ENCODE data around the gene SOCS7.

SOCS7 gene

DNA sequence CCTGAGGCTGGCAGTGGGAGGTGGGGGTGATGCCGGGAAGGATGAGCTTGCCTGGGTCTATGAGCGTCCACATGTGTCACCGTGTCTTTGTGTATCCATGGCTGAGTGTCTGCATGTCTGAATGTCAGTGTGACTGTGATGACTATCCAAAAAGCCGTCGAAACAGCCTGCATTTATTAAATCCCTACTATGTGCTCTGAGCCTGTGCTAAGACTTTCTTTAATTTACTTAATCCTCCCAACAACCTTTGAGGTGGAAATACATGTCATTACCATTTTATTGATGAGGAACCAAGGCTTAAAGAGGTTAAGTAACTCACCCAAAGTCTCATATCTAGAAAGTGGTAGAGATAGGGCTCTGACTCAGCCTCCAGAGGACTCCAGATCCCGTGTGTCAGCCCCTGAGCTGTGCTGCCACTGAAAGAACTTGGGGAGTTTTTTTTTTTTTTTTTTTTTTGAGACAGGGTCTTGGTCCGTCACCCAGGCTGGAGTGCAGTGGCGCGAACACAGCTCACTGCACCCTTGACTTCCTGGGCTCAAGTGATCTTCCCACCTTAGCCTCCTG lies 96.6 kb downstream of the SOCS7 start:
- Histone ChIP-seq H3K4me1 (ENCODE audit: insufficient read depth, low read length) (peaks cover 21% of the 10 kb centered on the region), H3K36me3 (ENCODE audit: insufficient read depth, low read length) (no peaks in the 10 kb centered on the region), H3K27me3 (ENCODE audit: insufficient read depth, low read length) (no peaks in the 10 kb centered on the region), H3K9me3 (ENCODE audit: low read length) (no peaks in the 10 kb centered on the region), H2AFZ (ENCODE audit: low read depth, low read length) (no peak overlapping the region), H3K4me3 (ENCODE audit: low read length) (no peak overlapping the region)

DNA sequence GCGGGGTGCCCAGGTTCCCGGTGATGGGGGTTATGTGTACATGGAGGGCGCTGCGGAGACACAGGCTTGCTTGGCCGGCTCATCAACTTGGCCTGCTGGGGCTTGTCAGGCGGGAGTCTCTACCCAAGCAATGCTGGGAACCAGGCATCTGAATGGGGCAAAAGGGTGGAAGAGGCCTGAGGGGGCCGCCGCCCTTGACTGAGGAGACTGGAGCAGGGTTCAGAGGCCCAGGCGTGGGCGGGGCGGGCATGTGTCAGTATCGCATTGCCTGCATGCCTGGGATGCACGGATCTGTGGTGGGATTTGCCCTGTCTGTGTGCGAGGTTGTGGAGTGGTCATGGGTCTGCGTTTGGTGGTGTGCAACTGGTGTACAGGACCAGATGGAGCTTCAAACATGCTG lies 97.7 kb downstream of the SOCS7 start:
- H3K4me1 ChIP-seq (ENCODE audit: insufficient read depth, low read length): peaks cover 17% of the 10 kb centered on the region
- no peak overlapping the region for H3K4me3 ChIP-seq (ENCODE audit: low read length)
- no peaks in the 10 kb centered on the region for H3K27me3 ChIP-seq (ENCODE audit: insufficient read depth, low read length)
- H2AFZ ChIP-seq (ENCODE audit: low read depth, low read length): no peak overlapping the region
- no peaks in the 10 kb centered on the region for H3K9me3 ChIP-seq (ENCODE audit: low read length)
- no peaks in the 10 kb centered on the region for H3K36me3 ChIP-seq (ENCODE audit: insufficient read depth, low read length)

DNA sequence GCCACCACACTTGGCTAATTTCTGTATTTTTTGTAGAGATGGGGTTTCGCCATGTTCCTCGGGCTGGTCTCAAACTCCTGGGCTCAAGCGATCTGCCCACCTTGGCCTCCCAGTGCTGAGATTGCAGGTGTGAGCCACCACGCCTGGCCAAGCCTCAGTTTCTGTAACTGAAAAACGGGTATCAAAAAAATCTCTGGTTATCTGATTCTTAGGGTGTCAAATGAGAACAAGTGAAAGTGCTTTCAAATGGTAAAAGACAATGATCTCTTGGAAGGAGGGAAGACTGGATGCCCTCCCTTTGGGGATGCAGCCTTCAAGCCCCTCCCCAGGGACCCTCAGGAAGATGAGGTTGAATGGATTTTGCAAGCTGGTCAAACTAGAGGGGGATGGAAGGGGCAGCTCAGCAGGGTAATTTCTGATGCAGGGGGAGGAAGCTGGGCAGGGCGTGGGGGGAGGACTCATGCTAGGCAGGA lies 98.9 kb downstream of the SOCS7 start:
- Histone ChIP-seq H3K27me3 (ENCODE audit: insufficient read depth, low read length) (no peaks in the 10 kb centered on the region), H3K4me1 (ENCODE audit: insufficient read depth, low read length) (peaks cover 29% of the 10 kb centered on the region), H2AFZ (ENCODE audit: low read depth, low read length) (no peak overlapping the region), H3K9me3 (ENCODE audit: low read length) (no peaks in the 10 kb centered on the region), H3K4me3 (ENCODE audit: low read length) (no peak overlapping the region), H3K36me3 (ENCODE audit: insufficient read depth, low read length) (no peaks in the 10 kb centered on the region)

DNA sequence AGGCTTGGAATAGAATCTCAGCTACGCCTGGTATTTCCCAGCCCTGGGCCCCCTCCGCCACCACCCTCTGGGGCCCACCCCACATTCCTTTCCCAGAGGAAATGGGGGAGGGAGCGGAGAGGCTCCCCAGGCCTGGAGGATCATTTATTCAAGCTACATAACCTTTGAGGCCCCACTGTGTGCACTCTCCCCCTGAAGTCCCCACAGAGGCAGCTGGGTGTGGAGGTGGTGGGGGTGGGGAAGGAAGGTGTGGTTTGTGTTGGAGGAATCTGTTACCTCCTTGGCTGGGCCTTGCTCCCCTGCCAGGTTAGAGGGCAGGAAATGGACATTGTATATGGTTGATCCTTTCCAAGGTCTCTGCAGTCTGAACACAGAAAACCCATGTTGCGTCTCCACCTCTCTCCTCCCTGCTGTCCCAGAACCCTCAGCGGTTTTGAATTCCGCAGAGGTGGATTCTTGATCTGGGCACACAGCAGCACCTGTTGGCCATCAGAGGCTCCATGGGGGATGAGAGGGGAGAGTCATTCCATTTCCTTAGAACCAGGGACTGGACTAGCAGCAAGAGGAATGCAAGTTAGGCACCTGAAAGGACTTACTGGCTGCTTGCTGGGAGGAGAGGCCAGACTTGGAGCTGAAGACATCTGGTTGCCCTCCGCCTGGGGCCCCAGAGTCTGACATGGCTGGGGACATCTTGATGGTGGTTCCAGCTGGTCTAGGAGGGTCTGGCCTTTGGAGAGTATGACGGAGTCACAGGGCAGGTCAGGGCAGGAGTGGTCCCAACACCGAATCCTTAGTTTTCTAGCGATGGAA lies 99.6 kb downstream of the SOCS7 start:
- no peak overlapping the region for H3K4me3 ChIP-seq (ENCODE audit: low read length)
- no peaks in the 10 kb centered on the region for H3K9me3 ChIP-seq (ENCODE audit: low read length)
- no peaks in the 10 kb centered on the region for H3K27me3 ChIP-seq (ENCODE audit: insufficient read depth, low read length)
- H3K36me3 ChIP-seq (ENCODE audit: insufficient read depth, low read length): no peaks in the 10 kb centered on the region
- no peak overlapping the region for H2AFZ ChIP-seq (ENCODE audit: low read depth, low read length)
- H3K4me1 ChIP-seq (ENCODE audit: insufficient read depth, low read length): peaks cover 35% of the 10 kb centered on the region

DNA sequence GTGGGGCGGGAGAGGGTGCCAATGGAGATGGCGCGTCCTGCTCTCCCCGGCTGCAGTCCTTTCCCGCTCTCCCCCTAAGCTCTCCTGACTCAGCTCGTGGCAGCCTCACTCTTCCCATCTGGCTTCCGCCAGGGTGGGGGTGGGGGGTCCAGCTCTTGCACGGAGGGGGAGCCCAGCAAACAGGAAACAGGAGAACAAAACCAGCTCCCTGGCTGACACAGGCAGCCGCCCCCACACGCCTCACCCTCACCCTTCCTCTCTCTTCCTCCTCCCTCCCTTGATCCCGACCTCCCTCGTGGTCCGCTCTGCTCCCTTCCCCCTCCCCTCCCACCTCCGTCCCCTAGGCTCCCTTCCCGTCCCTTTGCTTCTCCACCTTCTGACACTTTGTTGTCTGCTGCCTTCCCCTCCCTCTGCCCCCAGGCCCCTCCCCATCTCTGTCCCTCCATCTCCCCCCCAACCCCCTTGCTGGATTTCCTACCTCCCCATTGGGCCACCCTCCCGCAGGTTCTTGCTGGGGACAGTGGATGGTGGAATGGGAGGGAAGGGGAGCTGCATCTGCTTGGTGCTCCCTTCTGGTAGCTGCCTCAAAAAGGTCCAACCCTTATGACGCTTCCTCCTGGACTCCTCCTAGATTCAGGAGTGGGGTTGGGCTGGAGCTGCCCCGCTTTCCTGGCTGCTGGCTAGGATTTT lies 100.3 kb downstream of the SOCS7 start:
- Histone ChIP-seq H2AFZ (ENCODE audit: low read depth, low read length) (no peak overlapping the region), H3K36me3 (ENCODE audit: insufficient read depth, low read length) (no peaks in the 10 kb centered on the region), H3K27me3 (ENCODE audit: insufficient read depth, low read length) (no peaks in the 10 kb centered on the region), H3K4me1 (ENCODE audit: insufficient read depth, low read length) (peaks cover 38% of the 10 kb centered on the region), H3K4me3 (ENCODE audit: low read length) (no peak overlapping the region), H3K9me3 (ENCODE audit: low read length) (no peaks in the 10 kb centered on the region)

DNA sequence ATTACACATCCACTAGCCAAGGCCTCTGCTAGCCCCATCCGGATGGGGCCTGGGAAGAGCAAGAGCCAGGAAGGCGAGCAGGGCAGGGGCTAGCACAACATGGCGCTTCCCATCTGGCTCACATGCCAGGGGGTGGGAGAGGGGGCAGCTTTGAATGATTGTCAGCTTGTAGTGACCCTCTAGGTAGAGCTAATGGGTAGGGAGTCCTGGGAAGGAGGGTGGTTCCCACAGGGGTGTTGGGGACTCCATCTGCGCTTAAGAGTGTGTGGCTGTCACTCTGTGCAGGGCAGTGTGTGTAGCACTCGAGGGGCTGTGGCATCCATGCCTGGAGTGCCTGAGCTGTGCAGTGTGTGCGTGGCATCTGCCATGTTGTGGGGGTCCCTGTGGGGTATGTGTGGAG lies 101.1 kb downstream of the SOCS7 start:
- Histone ChIP-seq H3K4me3 (ENCODE audit: low read length) (no peak overlapping the region), H3K36me3 (ENCODE audit: insufficient read depth, low read length) (no peaks in the 10 kb centered on the region), H3K27me3 (ENCODE audit: insufficient read depth, low read length) (no peaks in the 10 kb centered on the region), H3K9me3 (ENCODE audit: low read length) (no peaks in the 10 kb centered on the region), H2AFZ (ENCODE audit: low read depth, low read length) (no peak overlapping the region), H3K4me1 (ENCODE audit: insufficient read depth, low read length) (peaks cover 38% of the 10 kb centered on the region)

- H3K36me3 ChIP-seq (ENCODE audit: insufficient read depth, low read length): no peaks in the 10 kb centered on the region
- no peak overlapping the region for H2AFZ ChIP-seq (ENCODE audit: low read depth, low read length)
- no peak overlapping the region for H3K4me3 ChIP-seq (ENCODE audit: low read length)
- no peaks in the 10 kb centered on the region for H3K9me3 ChIP-seq (ENCODE audit: low read length)
- no peaks in the 10 kb centered on the region for H3K27me3 ChIP-seq (ENCODE audit: insufficient read depth, low read length)
- H3K4me1 ChIP-seq (ENCODE audit: insufficient read depth, low read length): peaks cover 45% of the 10 kb centered on the region
Observed at GRCh38 chr17:38453951-38454421, 102.3 kb downstream of the SOCS7 start.

DNA sequence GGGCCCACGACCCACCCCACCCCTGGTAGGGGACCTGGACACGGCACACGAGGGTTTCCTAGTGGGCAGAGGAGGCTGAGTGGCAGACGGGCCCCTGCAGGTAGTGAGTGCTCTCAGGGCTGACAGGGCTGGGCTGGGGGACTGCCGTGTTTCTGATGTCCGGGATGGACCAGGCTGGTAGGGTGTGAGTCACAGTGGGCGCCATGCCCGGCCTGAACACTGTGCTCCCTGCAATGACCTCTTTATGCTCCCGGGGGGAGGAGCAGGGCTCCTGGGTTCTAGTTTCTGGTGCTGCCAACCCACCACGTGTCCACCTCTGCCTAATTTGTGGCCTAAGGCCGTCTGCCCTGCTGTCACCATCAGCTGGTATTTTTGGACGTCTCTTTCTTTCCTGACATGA lies 102.9 kb downstream of the SOCS7 start:
- Histone ChIP-seq H3K4me1 (ENCODE audit: insufficient read depth, low read length) (peaks cover 51% of the 10 kb centered on the region), H3K27me3 (ENCODE audit: insufficient read depth, low read length) (no peaks in the 10 kb centered on the region), H2AFZ (ENCODE audit: low read depth, low read length) (no peak overlapping the region), H3K36me3 (ENCODE audit: insufficient read depth, low read length) (no peaks in the 10 kb centered on the region), H3K9me3 (ENCODE audit: low read length) (no peaks in the 10 kb centered on the region), H3K4me3 (ENCODE audit: low read length) (no peak overlapping the region)
